ENCODE results near the gene PTPRM.

DNA sequence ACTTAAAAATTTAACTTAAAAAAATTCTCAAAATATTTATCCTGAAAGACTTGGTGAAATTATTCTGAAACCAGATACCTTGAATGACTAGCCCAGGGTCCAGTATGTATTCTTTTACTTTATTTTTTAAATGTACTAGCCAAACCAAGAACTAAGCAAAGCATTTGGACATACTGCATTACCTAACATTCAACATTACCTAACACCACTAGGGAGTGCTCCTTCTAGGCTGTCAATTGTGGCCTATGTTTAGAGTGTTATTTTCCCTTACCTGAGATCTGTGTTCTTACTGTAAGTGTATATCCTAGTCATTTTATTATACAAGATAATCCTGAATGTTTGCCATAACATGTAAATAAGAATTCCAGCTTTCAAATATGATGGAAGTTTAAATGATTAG is 496.6 kb downstream of the PTPRM start:
- TF ChIP-seq, protein P1, sequence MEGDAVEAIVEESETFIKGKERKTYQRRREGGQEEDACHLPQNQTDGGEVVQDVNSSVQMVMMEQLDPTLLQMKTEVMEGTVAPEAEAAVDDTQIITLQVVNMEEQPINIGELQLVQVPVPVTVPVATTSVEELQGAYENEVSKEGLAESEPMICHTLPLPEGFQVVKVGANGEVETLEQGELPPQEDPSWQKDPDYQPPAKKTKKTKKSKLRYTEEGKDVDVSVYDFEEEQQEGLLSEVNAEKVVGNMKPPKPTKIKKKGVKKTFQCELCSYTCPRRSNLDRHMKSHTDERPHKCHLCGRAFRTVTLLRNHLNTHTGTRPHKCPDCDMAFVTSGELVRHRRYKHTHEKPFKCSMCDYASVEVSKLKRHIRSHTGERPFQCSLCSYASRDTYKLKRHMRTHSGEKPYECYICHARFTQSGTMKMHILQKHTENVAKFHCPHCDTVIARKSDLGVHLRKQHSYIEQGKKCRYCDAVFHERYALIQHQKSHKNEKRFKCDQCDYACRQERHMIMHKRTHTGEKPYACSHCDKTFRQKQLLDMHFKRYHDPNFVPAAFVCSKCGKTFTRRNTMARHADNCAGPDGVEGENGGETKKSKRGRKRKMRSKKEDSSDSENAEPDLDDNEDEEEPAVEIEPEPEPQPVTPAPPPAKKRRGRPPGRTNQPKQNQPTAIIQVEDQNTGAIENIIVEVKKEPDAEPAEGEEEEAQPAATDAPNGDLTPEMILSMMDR (IDR thresholded peaks at IDR 0.05), result no peak
- TF ChIP-seq POLR2AphosphoS5 (IDR thresholded peaks at IDR 0.05; ENCODE audit: low read depth, low read length), result no peak

All from Panc1 (cell line).